GM10248 (cell line): ENCODE results near the gene SLC6A6.

Experiments used
- CTCF ChIA-PET: fragments of 300-600 bp; sonication (Branson Sonifier 250); formaldehyde crosslinking; extraction: SDS; loops from one replicate; lab custom pipeline; 2021; ENCODE audit warnings: antibody characterized with exemption; lab: Yijun Ruan, JAX
- POLR2A ChIA-PET: fragments of 350-650 bp; sonication (Branson Sonifier 250); formaldehyde crosslinking; extraction: SDS; loops from one replicate; lab custom pipeline; 2020; ENCODE audit warnings: antibody characterized with exemption; lab: Yijun Ruan, JAX
- DNase-seq: peaks from one replicate; pipeline ENCODE4 v3.0.0; 2012; ENCODE audit errors: extremely low spot score
- TF ChIP-seq, protein P1 (sequence below): IDR thresholded peaks from 2 replicates; pipeline ENCODE4 v1.5.1; 2012; ENCODE audit warnings: mild to moderate bottlenecking, low read depth; ENCODE audit errors: extremely low read depth, missing control alignments, control extremely low read depth

Gene SLC6A6

DNA sequence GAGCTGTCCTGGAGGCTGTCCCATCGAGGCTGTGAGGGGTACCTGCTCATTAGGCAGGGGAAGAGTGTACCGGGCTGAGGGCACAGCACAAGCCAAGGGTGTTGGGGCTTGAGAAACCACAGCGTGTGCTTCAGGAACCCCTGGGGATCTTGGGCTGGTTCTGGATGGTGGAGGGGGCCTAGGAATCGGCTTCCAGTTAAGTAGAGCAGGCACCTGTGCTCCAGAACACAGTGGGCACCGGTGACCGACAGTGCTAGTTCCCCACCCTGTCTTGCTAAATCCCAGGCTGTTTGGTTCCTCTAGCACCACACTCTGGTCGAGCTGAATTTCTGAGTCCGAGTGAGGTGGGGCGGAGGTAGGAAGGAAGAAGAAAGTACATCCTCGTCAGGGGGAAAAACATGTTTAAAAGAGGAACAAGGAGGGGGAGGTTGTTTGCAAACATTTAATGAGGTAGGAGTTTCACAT, 29.1 kb downstream of the SLC6A6 start:
- TF ChIP-seq, protein P1, sequence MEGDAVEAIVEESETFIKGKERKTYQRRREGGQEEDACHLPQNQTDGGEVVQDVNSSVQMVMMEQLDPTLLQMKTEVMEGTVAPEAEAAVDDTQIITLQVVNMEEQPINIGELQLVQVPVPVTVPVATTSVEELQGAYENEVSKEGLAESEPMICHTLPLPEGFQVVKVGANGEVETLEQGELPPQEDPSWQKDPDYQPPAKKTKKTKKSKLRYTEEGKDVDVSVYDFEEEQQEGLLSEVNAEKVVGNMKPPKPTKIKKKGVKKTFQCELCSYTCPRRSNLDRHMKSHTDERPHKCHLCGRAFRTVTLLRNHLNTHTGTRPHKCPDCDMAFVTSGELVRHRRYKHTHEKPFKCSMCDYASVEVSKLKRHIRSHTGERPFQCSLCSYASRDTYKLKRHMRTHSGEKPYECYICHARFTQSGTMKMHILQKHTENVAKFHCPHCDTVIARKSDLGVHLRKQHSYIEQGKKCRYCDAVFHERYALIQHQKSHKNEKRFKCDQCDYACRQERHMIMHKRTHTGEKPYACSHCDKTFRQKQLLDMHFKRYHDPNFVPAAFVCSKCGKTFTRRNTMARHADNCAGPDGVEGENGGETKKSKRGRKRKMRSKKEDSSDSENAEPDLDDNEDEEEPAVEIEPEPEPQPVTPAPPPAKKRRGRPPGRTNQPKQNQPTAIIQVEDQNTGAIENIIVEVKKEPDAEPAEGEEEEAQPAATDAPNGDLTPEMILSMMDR, result peak; percentile 36

DNA sequence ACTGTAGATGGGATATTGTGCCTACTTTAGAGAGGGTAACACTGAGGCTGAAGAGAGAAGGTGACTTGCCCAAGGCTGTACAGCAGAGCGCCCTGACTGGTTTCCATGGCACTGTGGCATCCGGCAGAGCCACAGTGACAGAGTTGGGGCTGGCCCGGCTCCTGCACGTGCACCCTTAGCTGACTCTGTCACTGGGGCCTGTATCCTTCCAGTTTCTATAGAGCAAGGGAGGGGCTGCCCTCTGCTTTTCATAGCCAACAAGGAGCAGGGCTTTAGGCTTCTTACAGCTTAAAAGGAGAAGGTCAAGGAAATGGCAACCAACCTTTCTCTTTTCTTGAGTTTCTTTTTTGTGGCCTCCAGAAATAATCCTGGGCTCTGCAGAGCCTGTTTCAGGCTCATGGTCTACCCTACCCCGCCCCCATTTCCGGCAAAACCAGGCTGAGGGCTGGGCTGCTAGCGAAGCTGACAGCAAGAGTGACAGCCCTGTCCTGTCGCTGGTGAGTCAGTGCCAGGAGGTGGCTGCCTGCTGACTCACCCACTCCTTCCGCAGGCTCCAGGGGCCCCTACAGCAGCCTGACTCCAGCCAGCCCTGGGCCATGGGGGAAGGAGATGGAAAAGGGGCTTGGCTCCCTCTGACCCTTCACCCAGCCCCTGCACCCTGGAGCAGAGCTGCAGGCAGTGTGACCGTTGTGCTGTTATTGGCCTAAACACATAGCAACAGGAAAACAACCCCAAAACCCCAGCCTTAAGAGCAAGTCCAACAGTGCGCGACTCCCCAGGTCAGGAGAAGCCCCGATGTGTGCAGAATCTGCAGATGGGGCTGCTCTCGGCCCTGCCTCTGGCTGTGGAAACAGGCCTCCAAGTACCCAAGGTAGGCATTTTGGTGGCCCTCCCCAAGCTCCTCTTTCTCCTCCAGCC, 29.8 kb downstream of the SLC6A6 start:
- DNase-seq, result peak; percentile 93
- TF ChIP-seq, protein P1, result no peak
- ChIA-PET CTCF (interaction anchor here (0.8 to 4.3 kb wide), 10 partner anchors 8 to 228 kb away, joined by 3 to 32 read pairs (median 6); partner anchors contain the start of gene SLC6A6), POLR2A (interaction anchor here (0.5 to 1.1 kb wide), 4 partner anchors 8 to 308 kb away, joined by 3 to 8 read pairs (median 3); partner anchors contain the start of genes CHCHD4 and TMEM43)

More for the DNA sequence above, 29.1 kb downstream of the SLC6A6 start:
- peak; percentile 66 for DNase-seq
- ChIA-PET CTCF (interaction anchor here (1.1 to 4.3 kb wide), 8 partner anchors 8 to 228 kb away, joined by 3 to 32 read pairs (median 8); partner anchors contain the start of gene SLC6A6), POLR2A (no interaction called here)

DNA sequence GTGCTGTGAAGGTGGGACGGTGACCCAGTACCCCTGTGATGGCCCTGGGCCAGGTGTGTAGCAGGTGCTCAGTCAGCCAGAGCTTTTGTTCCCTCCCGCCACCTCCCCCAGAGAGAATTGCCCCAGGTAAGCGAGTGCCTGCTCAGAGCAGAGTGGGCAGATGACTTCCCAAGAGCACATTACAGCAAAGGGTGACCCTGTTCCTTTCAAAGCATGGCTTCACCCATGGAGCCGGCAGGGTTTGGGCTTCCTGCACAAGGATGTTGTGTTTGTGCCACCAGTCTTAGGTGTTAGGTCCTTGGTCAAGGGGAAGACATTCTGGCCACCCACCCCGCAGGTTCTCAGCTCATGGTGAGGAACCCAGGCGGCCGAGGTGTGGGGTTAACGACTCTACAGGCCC, 30.7 kb downstream of the SLC6A6 start:
- DNase-seq, result no peak
- ChIA-PET POLR2A (interaction anchor here (0.6 to 1.1 kb wide), 2 partner anchors 230 to 309 kb away, joined by 3 to 5 read pairs; partner anchors contain the start of genes CHCHD4 and TMEM43), CTCF (interaction anchor here (1.0 to 4.3 kb wide), 6 partner anchors 9 to 240 kb away, joined by 3 to 32 read pairs (median 6); partner anchors contain the start of gene SLC6A6)
- TF ChIP-seq, protein P1, result no peak

DNA sequence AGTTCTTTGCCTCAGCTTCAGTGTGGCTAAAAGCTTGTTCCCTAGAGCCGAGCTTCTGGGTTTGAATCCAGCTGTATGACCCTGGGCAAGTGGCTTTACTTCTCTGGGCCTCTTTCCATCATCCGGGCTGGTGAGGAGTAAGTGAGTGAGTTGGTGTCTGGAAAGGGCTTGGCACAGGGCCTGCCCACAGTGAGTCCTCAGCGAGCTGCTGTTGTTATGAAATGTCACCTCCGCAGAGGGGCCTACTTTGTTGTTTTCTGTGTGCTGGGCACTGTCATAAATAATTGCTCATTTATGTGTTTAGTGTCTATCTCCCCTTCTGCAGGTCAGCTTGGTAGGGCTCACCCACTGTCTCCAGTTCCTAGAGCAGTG, 31.7 kb downstream of the SLC6A6 start:
- no peak for DNase-seq
- ChIA-PET POLR2A (no interaction called here), CTCF (interaction anchor here (1.0 to 2.3 kb wide), 4 partner anchors 10 to 241 kb away, joined by 3 to 7 read pairs (median 4); no protein-coding TSS in a partner anchor)
- TF ChIP-seq, protein P1, result no peak

DNA sequence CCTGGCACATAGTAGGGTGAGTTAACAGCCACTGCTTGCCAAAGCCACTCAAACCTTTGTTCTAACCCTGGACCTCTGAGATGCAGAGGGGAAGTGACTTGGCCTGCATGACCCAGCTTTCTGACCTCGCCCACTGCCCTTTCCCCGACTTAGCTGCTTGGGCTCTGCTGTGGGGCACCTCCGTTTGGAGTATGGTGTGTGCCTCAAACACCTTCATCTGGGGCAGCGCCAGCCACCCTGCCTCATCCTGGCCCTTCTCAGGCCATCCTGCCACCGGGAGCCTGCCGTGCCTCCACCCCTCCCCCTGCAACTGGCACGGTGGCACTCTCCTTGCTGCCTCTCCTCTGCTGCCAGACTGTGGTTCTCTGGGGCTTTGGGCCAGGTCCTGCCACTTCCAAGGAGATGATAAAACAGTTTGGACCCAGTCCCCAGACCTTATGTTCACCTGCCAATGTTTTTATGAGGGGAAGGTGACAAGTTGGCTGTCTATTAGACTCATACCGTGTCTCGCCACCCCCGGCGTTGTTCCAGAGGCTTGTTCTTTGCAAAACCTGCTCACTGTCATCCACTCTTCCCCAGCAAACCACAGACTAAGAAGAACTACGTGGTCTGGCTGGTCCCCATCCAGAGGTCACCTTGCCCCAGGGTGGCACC, 32.2 kb downstream of the SLC6A6 start:
- DNase-seq, result no peak
- CTCF ChIA-PET, result interaction anchor here (1.6 to 2.3 kb wide), 2 partner anchors 10 to 22 kb away, joined by 3 to 6 read pairs; no protein-coding TSS in a partner anchor

More for the DNA sequence above, 32.2 kb downstream of the SLC6A6 start:
- POLR2A ChIA-PET, result no interaction called here
- TF ChIP-seq, protein P1, result no peak
